H1 (cell line): ENCODE measurements around the gene PLXDC2. TPM values are rescaled to one million over a fixed set of nuclear protein-coding genes. Genes with fewer than 3 reads are reported as not detected.
A peak's percentile ranks its signal among the peaks of the same experiment; 100 is the strongest.

Source experiments
- ASH2L ChIP-seq: fragments of 200-600, 300-600 bp; sonication (generic); IDR thresholded peaks from one replicate; pipeline ENCODE4 v1.7.1; 2017; ENCODE audit warnings: low read length
- CREB1 ChIP-seq: IDR thresholded peaks from 2 replicates; pipeline ENCODE4 v1.6.1; 2012; ENCODE audit warnings: inconsistent platforms
- EZH2 ChIP-seq: fragments of 200-600 bp; sonication (generic); IDR thresholded peaks from 2 replicates; pipeline ENCODE4 v1.7.1; 2012; ENCODE audit warnings: low read depth, mild to moderate bottlenecking, moderate library complexity, low read length, inconsistent platforms; ENCODE audit not compliant: severe bottlenecking
- GABPA ChIP-seq: IDR thresholded peaks from 2 replicates; pipeline ENCODE4 v1.6.1; 2011; ENCODE audit warnings: mild to moderate bottlenecking, low read length, moderate library complexity, borderline replicate concordance; ENCODE audit not compliant: insufficient read depth
- GTF2F1 ChIP-seq: IDR thresholded peaks from 2 replicates; pipeline ENCODE4 v1.6.1; 2012; ENCODE audit warnings: low read depth, low read length, improper control_type of control experiment, borderline replicate concordance
- HDAC2 ChIP-seq, 2 experiments: fragments of 300-600 bp in 1 of 2; sonication (generic) in 1 of 2; IDR thresholded peaks; 2 replicates each; pipeline ENCODE4 v1.6.1; 2011 to 2012; ENCODE audit warnings: low read depth in 2 of 2, low read length in 2 of 2, mild to moderate bottlenecking in 2 of 2, moderate library complexity in 2 of 2, borderline replicate concordance in 1 of 2, inconsistent platforms in 1 of 2
- JUN ChIP-seq: IDR thresholded peaks from 2 replicates; pipeline ENCODE4 v1.6.1; 2011; ENCODE audit warnings: low read depth, mild to moderate bottlenecking, improper control_type of control experiment, low read length
- JUND ChIP-seq: IDR thresholded peaks from 2 replicates; pipeline ENCODE4 v1.6.1; 2011; ENCODE audit warnings: mild to moderate bottlenecking, improper control_type of control experiment, low read length
- KDM1A ChIP-seq: fragments of 200-600, 300-600 bp; sonication (generic); IDR thresholded peaks from 2 replicates; pipeline ENCODE4 v1.7.1; 2016; ENCODE audit warnings: mild to moderate bottlenecking, low read length, borderline replicate concordance
- KDM4A ChIP-seq: IDR thresholded peaks from one replicate; pipeline ENCODE4 v1.7.1; 2012; ENCODE audit warnings: low read depth, mild to moderate bottlenecking, moderate library complexity, low read length, inconsistent platforms; ENCODE audit not compliant: severe bottlenecking
- POLR2A ChIP-seq, 2 experiments: IDR thresholded peaks; 1 replicate in 1 of 2; 2 replicates in 1 of 2; pipeline ENCODE4 v1.6.1; 2011; ENCODE audit warnings: low read depth in 2 of 2, low read length in 2 of 2, mild to moderate bottlenecking in 2 of 2; ENCODE audit errors: control extremely low read depth in 1 of 2
- POU5F1 ChIP-seq: IDR thresholded peaks from 2 replicates; pipeline ENCODE4 v1.6.1; 2011; ENCODE audit warnings: low read depth, mild to moderate bottlenecking, low read length, moderate library complexity
- RNF2 ChIP-seq: fragments of 200-900, 300-1000 bp; sonication (generic); IDR thresholded peaks from 2 replicates; pipeline ENCODE4 v1.7.1; 2016; ENCODE audit warnings: borderline replicate concordance, low read depth, mild to moderate bottlenecking, antibody characterized with exemption, low read length; ENCODE audit not compliant: poor library complexity, severe bottlenecking; ENCODE audit errors: missing control alignments
- SP1 ChIP-seq: IDR thresholded peaks from 2 replicates; pipeline ENCODE4 v1.6.1; 2011; ENCODE audit warnings: low read depth, low read length
- SP2 ChIP-seq: IDR thresholded peaks from 2 replicates; pipeline ENCODE4 v1.6.1; 2012; ENCODE audit warnings: mild to moderate bottlenecking, low read length, inconsistent platforms
- SRF ChIP-seq: IDR thresholded peaks from 2 replicates; pipeline ENCODE4 v1.6.1; 2011; ENCODE audit warnings: mild to moderate bottlenecking, low read depth, low read length, moderate library complexity
- YY1 ChIP-seq: IDR thresholded peaks from 2 replicates; pipeline ENCODE4 v1.6.1; 2011; ENCODE audit warnings: low read depth, mild to moderate bottlenecking, low read length
- ZNF274 ChIP-seq: IDR thresholded peaks from 2 replicates; pipeline ENCODE4 v1.7.0; 2012; ENCODE audit warnings: low read length, borderline replicate concordance; ENCODE audit errors: extremely low read depth
- polyA plus RNA-seq, 7 experiments: library from polyadenylated mRNA; depleted of rRNA in 3 of 7; stranded (reverse) in 5 of 7; unstranded in 2 of 7; fragments of >200 nt in 5 of 7; fragments of 200-250 nt in 2 of 7; gene quantifications; 1 replicate in 5 of 7; 2 replicates in 1 of 7; 4 replicates in 1 of 7; pipeline versions ENCODE4 v1.2.1 to v1.2.3, GENCODE V29; 2011 to 2013; ENCODE audit warnings: missing spikeins in 2 of 7, mixed read lengths in 2 of 7
- total RNA-seq: library from RNA; stranded (reverse); fragmentation: NEBNext Ultra II Directional; extraction: Animal tissue kit (Norgen Biotek cat#: 25700); gene quantifications from 2 replicates; pipeline ENCODE4 v1.2.1, GENCODE V29; 2021

PLXDC2 gene
- total and polyA plus RNA-seq, 2 of the 8 experiments (the other 6 are each of a cell fraction or from before 2014, with no cell fraction given): 23.0 to 40.5 TPM

- TF ChIP-seq CREB1: no peak
- no peak for TF ChIP-seq GABPA
- no peak for TF ChIP-seq POU5F1
- 0 out of 2 replicates have a peak, but pooled peaks have one; percentile 17 for TF ChIP-seq SP1
- no peak for TF ChIP-seq KDM1A
- TF ChIP-seq JUND: no peak
- peak; percentile 24 for TF ChIP-seq ASH2L
- no peak for TF ChIP-seq SP2
- TF ChIP-seq EZH2: no peak
- no peak for TF ChIP-seq HDAC2 (IDR thresholded peaks at IDR 0.05; ENCODE audit: borderline replicate concordance in 1 of 2, low read depth in 2 of 2, low read length in 2 of 2)
- TF ChIP-seq RNF2: no peak
- TF ChIP-seq POLR2A (IDR thresholded peaks at IDR 0.05; ENCODE audit: control extremely low read depth in 1 of 2, low read depth in 2 of 2, low read length in 2 of 2): no peak
- TF ChIP-seq YY1: no peak
- no peak for TF ChIP-seq KDM4A
- TF ChIP-seq JUN: no peak
- no peak for TF ChIP-seq SRF
- no peak for TF ChIP-seq GTF2F1
- TF ChIP-seq ZNF274: no peak
- TF ChIP-seq, all 59 proteins: peak for 5
Measured at GRCh38 chr10:20257422-20257821, 441.2 kb downstream of the PLXDC2 start (continued).
